Calu3 (cell line): ENCODE measurements around the gene TSHZ2. TPM values are rescaled to one million over a fixed set of nuclear protein-coding genes. Genes with fewer than 3 reads are reported as not detected.
"Not testable (repeated sequence)": the region's sequence is repeated elsewhere in the genome, so short reads cannot be mapped to it uniquely, and the experiment has no call there.

ENCODE experiments used
- BruUV-seq: library from RNA; stranded (reverse); fragments of 400-500 nt; replicated peaks from 2 replicates; lab custom pipeline; 2021; lab: Mats Ljungman, UMichigan
- CTCF ChIA-PET: fragments of 300-600 bp; sonication (Branson Sonifier 250); formaldehyde crosslinking; loops from one replicate; lab custom pipeline; 2022; ENCODE audit warnings: antibody characterized with exemption; lab: Charles Lee
- DNase-seq: peaks from one replicate; pipeline ENCODE4 v3.0.0; 2022
- H3K27ac Mint-ChIP-seq: one replicate; pipeline ENCODE4 v1.8.0; 2022; ENCODE audit warnings: mixed read lengths; ENCODE audit not compliant: unreplicated experiment
- H3K27me3 Mint-ChIP-seq: one replicate; pipeline ENCODE4 v1.8.0; 2022; ENCODE audit warnings: mixed read lengths; ENCODE audit not compliant: unreplicated experiment
- H3K36me3 Mint-ChIP-seq: one replicate; pipeline ENCODE4 v1.8.0; 2022; ENCODE audit warnings: mild to moderate bottlenecking, moderate library complexity, mixed read lengths; ENCODE audit not compliant: insufficient read depth, unreplicated experiment
- H3K4me1 Mint-ChIP-seq: one replicate; pipeline ENCODE4 v1.8.0; 2022; ENCODE audit warnings: mild to moderate bottlenecking, low read depth, mixed read lengths; ENCODE audit not compliant: unreplicated experiment
- H3K4me3 Mint-ChIP-seq: one replicate; pipeline ENCODE4 v1.8.0; 2022; ENCODE audit warnings: mild to moderate bottlenecking, low read depth, moderate library complexity, mixed read lengths; ENCODE audit not compliant: unreplicated experiment
- H3K9me3 Mint-ChIP-seq: one replicate; pipeline ENCODE4 v1.8.0; 2022; ENCODE audit warnings: low read depth, mixed read lengths; ENCODE audit not compliant: unreplicated experiment
- CTCF ChIP-seq: fragments of 200-600 bp; IDR thresholded peaks from one replicate; pipeline ENCODE4 v1.8.0; 2022; ENCODE audit warnings: antibody characterized with exemption; ENCODE audit not compliant: unreplicated experiment
- intact Hi-C: fragments of 100-400 bp; cut with micrococcal nuclease; formaldehyde crosslinking; loops from one replicate; pipeline ENCODE4 v1.10.0; 2022; ENCODE audit not compliant: unreplicated experiment
- total RNA-seq: library from RNA; stranded (reverse); gene quantifications from 2 replicates; pipeline ENCODE4 v1.2.3, GENCODE V29; 2022

The TSHZ2 gene
- total RNA-seq, 1 experiment from 2014 or later, result not detected

GRCh38 chr20:53533500-53533899 lies 561.3 kb downstream of the TSHZ2 start:
- TF ChIP-seq CTCF, result no peak
- intact Hi-C loops, result no loop called here
- CTCF ChIA-PET, result interaction anchor here (0.6 kb wide), 2 partner anchors 13 to 14 kb away, joined by 3 to 7 read pairs; no protein-coding TSS in a partner anchor
- DNase-seq, result no peak
- Mint-ChIP-seq H3K4me3 (no peak overlapping the region), H3K9me3 (no peaks in the 10 kb centered on the region), H3K27me3 (peaks cover 52% of the 10 kb centered on the region), H3K36me3 (no peaks in the 10 kb centered on the region), H3K27ac (no peak overlapping the region), H3K4me1 (no peaks in the 10 kb centered on the region)
- BruUV-seq, result no TSS peak

- Mint-ChIP-seq H3K9me3 (no peaks in the 10 kb centered on the region), H3K27me3 (peaks cover 58% of the 10 kb centered on the region), H3K4me3 (no peak overlapping the region), H3K27ac (no peak overlapping the region), H3K4me1 (no peaks in the 10 kb centered on the region), H3K36me3 (no peaks in the 10 kb centered on the region)
- CTCF ChIA-PET, result interaction anchor here (0.6 kb wide), 1 partner anchor 13 kb away, joined by 7 read pairs; no protein-coding TSS in a partner anchor
- no TSS peak for BruUV-seq
- intact Hi-C loops, result no loop called here
- no peak for DNase-seq
- no peak for TF ChIP-seq CTCF
These were observed 561.9 kb downstream of the TSHZ2 start for GRCh38 chr20:53534037-53534436.

- Mint-ChIP-seq H3K27ac (no peak overlapping the region), H3K4me3 (no peak overlapping the region), H3K4me1 (no peaks in the 10 kb centered on the region), H3K27me3 (peaks cover 65% of the 10 kb centered on the region), H3K36me3 (no peaks in the 10 kb centered on the region), H3K9me3 (no peaks in the 10 kb centered on the region)
- TF ChIP-seq CTCF, result no peak
- intact Hi-C loops, result no loop called here
- CTCF ChIA-PET, result interaction anchor here (0.7 kb wide), 1 partner anchor 51 kb away, joined by 3 read pairs; no protein-coding TSS in a partner anchor
- no peak for DNase-seq
- no TSS peak for BruUV-seq
These were observed 563.7 kb downstream of the TSHZ2 start for GRCh38 chr20:53535878-53536277.

- H3K4me3 Mint-ChIP-seq, DNase-seq, H3K36me3 Mint-ChIP-seq, H3K4me1 Mint-ChIP-seq, BruUV-seq, H3K27ac Mint-ChIP-seq, H3K9me3 Mint-ChIP-seq, intact Hi-C loops: not testable (repeated sequence)
- CTCF ChIA-PET, result interaction anchor here (0.7 kb wide), 1 partner anchor 51 kb away, joined by 3 read pairs; no protein-coding TSS in a partner anchor
- H3K27me3 Mint-ChIP-seq, result peaks cover 60% of the 10 kb centered on the region
These were observed 564.2 kb downstream of the TSHZ2 start for GRCh38 chr20:53536382-53536781.

GRCh38 chr20:53539516-53539915 lies 567.4 kb downstream of the TSHZ2 start:
- no peak for DNase-seq
- H3K36me3 Mint-ChIP-seq, result no peaks in the 10 kb centered on the region
- CTCF ChIA-PET, result interaction anchor here (0.7 to 1.7 kb wide), 2 partner anchors 8 to 399 kb away, joined by 6 to 9 read pairs; no protein-coding TSS in a partner anchor
- no peaks in the 10 kb centered on the region for H3K9me3 Mint-ChIP-seq
- no peak overlapping the region for H3K4me3 Mint-ChIP-seq
- no peaks in the 10 kb centered on the region for H3K4me1 Mint-ChIP-seq
- peaks cover 42% of the 10 kb centered on the region for H3K27me3 Mint-ChIP-seq
- TF ChIP-seq CTCF, result no peak
- no TSS peak for BruUV-seq
- no peak overlapping the region for H3K27ac Mint-ChIP-seq
- intact Hi-C loops, result no loop called here
